Omental fat pad (tissue), 4 donors: ENCODE measurements around the gene ARHGEF16. TPM values are rescaled to one million over a fixed set of nuclear protein-coding genes. Genes with fewer than 3 reads are reported as not detected.

Experiments
- ATAC-seq: fragments of 150-250 bp; one replicate; pipeline ENCODE4 v1.9.1; 2016; ENCODE audit warnings: mild to moderate bottlenecking, moderate library complexity; ENCODE audit not compliant: low FRiP score
- DNase-seq: peaks from one replicate; pipeline ENCODE4 v3.0.0-alpha.2; 2019; ENCODE audit warnings: low spot score
- total RNA-seq, 4 donors: library from RNA; depleted of rRNA; stranded (reverse); fragments of >200 nt; gene quantifications; one replicate each; pipeline ENCODE4 v1.1.0, GENCODE V29; 2016
- TF ChIP-seq, protein P1 (sequence below), 3 donors: fragments of 450-650 bp; IDR thresholded peaks; one replicate each; pipeline ENCODE4 v1.5.1; 2016 to 2017; ENCODE audit warnings: antibody characterized with exemption in 3 of 3, mild to moderate bottlenecking in 3 of 3, moderate library complexity in 2 of 3

Gene ARHGEF16
- total RNA-seq, 4 donors from 2014 or later: 0.36 to 3.2 (median 1.9) TPM

DNA sequence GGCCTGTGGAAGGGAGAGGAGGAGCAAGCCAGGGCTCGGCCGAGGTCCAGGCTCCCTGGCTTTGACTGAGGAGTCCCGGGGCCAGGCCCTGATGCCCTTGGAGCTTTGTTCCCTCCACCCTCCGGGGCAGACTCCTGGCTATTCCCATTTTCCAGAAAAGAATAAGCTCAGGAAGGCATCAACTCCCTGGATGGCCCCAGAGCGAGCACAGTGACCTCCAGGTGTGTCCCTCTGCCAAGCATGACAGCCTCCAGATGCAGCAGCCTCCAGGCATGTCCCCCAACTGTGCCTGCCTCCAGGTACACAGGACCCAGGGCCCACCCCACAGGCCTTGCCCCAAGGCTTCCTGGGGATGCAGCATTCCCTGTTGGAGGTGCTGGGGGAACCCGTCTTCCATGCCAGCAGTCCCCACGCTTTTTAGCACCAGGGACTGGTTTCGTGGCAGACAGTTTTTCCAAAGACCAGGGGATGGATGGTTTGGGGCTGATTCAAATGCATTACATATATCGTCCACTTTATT, 15.7 kb upstream of the ARHGEF16 start:
- DNase-seq: no peak
- TF ChIP-seq, protein P1, sequence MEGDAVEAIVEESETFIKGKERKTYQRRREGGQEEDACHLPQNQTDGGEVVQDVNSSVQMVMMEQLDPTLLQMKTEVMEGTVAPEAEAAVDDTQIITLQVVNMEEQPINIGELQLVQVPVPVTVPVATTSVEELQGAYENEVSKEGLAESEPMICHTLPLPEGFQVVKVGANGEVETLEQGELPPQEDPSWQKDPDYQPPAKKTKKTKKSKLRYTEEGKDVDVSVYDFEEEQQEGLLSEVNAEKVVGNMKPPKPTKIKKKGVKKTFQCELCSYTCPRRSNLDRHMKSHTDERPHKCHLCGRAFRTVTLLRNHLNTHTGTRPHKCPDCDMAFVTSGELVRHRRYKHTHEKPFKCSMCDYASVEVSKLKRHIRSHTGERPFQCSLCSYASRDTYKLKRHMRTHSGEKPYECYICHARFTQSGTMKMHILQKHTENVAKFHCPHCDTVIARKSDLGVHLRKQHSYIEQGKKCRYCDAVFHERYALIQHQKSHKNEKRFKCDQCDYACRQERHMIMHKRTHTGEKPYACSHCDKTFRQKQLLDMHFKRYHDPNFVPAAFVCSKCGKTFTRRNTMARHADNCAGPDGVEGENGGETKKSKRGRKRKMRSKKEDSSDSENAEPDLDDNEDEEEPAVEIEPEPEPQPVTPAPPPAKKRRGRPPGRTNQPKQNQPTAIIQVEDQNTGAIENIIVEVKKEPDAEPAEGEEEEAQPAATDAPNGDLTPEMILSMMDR (IDR thresholded peaks at IDR 0.05): no peak
- ATAC-seq: no peak

DNA sequence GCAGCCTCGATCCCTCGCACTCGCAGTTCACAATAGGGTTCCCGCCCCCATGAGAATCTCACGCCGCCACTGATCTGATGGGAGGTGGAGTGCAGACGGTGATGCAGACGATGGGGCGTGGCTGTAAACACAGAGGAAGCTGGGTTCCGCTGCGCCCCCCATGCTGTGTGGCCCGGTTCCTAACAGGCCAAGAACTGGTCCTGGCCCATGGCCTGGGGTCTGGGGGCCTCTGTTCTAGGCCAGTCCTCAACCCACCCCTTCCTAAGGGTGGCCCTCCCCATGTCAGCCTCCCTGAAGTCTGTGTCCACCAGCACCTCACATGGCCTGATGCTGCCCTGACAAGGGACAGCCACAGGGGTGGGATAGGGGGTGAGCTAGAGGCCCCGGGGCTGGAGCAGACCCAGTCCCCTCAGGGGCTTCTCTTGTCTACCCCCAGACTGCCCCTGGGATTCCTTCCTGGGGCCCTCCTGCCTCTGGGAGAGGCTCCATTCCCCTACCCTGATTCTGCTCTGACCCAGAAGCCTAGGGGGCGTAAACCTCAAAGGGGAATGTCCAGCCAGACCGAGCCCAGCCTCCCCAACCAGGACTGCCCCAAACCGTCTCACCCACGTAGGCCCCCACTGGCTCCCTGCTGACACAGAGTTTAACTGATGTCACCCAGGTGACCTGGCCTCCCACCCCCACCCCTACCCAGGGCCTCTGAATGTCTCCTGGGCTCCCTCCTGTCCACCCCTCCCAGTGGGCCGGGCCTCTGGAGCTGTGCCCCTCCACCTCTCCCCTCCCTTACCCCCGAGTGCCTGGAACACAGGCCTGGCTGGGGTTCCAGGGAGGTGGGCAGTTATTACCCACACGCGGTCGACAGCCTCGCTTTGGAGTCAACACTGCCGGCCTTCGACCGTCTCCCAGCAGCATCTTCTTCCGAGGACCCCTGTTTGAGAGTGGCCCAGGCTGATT, 14.8 kb upstream of the ARHGEF16 start:
- ATAC-seq: no peak
- no peak for DNase-seq
- TF ChIP-seq, protein P1 (IDR thresholded peaks at IDR 0.05): no peak

DNA sequence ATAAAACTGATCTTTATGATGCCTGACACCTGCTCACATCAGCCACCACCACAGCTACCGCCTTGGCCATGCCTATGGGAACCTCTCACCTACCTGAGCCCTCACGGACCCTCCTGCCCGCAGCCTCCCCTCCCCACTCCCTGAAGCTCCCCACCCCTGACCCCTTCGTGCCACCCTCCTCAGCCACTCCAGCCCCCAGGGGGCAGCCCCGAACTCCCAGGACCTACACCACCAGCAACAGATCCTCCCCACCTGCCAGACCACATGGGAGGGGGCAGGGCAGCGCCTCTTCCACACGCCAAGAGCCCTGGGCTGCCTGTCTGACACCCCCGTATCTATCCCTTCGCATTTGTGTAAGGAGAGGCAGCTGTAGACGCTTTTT, 14.2 kb upstream of the ARHGEF16 start:
- ATAC-seq (no peak), DNase-seq (no peak)
- TF ChIP-seq, protein P1 (IDR thresholded peaks at IDR 0.05): no peak

DNA sequence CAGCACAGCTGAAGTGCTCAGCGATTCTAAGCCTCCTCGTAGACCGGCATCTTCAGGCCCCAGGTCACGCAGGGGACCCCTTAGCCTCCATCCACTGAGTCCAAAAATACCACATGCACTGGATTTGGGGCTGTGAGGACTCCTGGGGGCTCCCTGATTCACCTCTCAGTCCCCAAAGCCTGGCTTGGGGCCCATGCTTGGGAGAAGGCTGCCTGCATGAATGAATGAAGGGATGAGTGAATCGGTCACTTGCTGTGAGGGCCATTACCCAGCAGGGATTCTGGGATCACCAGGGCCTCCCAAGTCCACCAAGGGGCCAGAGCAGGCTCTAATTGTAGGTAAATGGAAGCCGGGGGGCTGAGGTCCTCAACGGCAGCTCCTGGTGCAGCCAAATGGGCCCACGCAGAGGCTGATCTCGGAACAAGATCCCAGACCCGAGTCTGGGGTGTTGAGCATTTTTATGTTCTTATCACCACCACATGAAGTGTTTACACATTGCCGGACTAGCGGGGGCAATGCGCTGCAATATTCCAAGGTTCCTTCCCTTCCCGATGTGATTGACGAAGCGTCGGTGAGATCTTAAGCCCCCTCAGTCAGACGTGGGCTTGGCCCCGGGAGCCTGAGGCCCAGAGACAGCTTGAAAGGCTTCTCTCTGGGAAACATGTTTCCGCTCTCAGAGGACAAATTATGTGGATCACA, 13.6 kb upstream of the ARHGEF16 start:
- ATAC-seq: no peak
- TF ChIP-seq, protein P1 (IDR thresholded peaks at IDR 0.05): no peak
- no peak for DNase-seq

DNA sequence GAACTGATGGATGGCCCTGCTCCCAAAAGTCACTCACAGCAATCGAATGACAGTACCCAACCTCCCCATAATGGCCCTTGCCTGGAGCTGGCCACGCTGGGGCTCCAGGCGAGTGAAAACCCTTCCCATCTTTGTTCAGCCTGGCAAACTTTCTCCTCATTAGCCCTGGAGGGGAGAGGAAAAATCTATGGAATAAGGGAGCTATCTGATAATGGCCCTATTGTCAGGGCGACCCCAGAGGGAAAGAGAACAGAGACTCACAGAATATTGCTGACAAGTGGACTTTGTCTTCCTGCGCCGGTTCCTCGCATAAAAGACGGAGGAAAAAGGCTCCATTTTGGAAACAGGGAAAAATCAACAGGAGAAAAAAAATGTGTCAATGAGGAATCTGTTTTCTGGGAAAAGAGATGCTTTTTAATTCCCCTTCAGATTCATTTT, 13.0 kb upstream of the ARHGEF16 start:
- DNase-seq: no peak
- ATAC-seq: no peak
- TF ChIP-seq, protein P1 (IDR thresholded peaks at IDR 0.05): no peak

DNA sequence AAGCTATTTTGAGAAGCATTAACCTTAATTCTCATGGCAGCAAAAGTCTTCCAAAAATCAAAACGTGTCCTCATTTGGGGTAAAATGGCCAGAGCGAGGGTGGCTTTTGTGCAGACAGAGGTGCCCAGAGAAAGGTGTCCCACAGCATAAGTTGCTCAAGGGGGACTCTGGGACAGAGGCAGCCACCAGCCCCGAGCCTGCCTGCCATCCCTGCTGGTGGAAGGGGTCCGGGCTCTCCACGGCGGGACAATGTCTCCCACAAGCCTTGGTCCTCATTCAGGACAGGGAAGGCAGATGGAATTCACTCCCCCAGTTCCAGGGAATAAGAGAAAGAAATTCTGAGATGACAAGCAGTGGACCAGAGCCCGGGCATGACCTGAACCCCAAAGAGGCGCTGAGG, 12.6 kb upstream of the ARHGEF16 start:
- TF ChIP-seq, protein P1 (IDR thresholded peaks at IDR 0.05): no peak
- DNase-seq (no peak), ATAC-seq (no peak)
